GM21576 (cell line): ENCODE data around the gene HIGD1C.
A peak's percentile ranks its signal among the peaks of the same experiment; 100 is the strongest.
"Not testable (repeated sequence)": the region's sequence is repeated elsewhere in the genome, so short reads cannot be mapped to it uniquely, and the experiment has no call there.

Experiments
- ATAC-seq: cut with Tn5 transposase; IDR thresholded peaks from one replicate; pipeline ENCODE4 v1.9.1; 2021; ENCODE audit warnings: mild to moderate bottlenecking, moderate library complexity; ENCODE audit not compliant: unreplicated experiment

HIGD1C gene

DNA sequence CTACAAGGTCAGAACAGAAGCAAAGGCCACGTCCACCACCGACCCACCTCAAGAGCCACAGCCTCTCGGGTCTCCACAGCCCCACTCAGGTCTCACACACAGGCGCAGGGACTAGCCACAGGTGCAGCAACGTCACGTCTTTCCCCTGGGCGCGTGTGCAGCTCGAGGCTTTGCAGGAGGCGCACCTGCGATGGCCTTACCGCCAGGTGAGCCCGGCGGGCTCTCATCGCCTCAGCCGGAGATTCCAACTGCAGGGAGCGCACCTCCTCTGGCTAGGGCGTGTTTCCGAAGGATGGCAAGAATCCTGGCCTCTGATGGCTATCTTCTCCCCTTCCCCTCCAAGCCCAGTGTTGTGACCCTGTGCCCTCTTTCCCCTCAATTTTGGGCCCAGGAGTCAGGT lies at the start of gene HIGD1C:
HIGD1C (plus strand) TSS at position 35 of the 400 bp plus-strand sequence. CDS start 1,455 bp downstream, outside the sequence.
- ATAC-seq: no peak

DNA sequence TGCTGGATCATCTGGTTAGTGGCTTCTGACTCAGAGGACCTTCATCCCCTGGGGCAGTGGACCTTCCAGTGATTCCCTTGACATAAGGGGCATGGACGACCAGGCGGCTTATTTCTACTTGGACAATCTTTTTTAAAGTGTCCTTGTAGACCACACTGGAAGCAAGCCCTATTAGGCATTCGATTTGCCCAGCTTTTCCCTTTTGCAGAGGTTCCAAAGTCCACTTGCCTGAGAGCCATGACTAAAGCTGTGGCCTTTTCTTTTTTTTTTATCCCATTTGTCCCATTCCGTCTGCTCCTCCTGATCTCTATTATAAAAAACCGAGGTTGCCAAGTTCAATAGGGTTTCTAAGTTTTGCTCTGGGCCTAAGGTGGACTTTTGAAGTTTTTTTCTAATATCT lies 43.9 kb upstream of the HIGD1C start:
- not testable (repeated sequence) for ATAC-seq

DNA sequence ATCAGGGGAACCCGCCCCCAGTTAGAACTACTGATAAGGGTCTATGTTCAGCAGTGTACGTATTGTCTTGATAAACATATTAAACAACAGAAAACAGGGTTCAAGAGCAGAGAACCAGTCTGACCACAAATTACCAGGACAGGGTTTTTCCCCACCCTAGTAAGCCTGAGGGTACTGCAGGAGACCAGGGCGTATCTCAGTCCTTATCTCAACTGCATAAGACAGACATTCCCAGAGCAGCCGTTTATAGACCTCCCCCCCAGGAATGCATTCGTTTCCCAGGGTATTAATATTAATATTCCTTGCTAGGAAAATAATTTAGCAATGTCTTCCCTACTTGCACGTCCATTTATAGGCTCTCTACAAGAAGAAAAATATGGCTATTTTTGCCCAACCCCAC lies 40.0 kb upstream of the HIGD1C start:
- not testable (repeated sequence) for ATAC-seq

DNA sequence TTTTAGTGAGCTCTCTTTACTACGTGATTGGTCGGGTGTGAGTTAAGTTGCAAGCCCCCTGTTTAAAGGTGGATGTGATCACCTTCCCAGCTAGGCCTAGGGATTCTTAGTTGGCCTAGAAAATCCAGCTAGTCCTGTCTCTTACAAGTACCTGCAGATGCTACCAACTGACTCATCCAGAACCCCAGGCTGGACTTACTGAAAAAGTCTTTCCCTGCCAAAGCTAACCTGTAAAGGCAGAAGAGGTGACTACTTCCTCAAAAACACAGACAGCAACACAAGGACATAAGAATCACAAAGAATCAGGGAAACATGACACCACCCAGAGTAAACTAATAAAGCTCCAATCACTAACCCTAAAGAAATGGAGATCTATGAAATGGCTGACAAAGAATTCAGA lies 39.1 kb upstream of the HIGD1C start:
- ATAC-seq: no peak

DNA sequence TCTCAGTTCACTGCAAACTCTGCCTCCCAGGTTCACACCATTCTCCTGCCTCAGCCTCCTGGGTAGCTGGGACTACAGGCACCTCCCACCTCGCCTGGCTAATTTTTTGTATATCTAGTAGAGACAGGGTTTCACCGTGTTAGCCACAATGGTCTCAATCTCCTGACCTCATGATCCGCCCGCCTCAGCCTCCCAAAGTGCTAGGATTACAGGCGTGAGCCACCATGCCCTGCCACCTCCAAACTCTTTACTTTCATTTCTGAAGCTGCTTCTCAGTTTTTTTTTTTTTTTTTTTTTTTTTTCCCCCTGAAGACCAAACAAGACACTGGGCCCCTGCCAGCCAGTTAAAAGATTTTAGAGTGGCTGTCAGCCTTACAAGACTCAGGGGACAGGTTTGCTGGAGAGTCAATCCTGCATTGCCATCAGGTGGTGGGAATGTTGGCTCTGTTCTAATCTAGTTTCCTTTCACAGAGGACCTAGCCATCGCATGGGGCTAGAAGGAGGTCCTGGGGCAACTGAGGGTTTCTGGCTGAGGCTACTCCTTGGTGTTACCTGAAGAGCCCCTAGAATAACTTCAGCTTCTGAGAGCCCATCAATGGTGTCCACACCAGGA lies 37.4 kb upstream of the HIGD1C start:
- ATAC-seq: no peak

DNA sequence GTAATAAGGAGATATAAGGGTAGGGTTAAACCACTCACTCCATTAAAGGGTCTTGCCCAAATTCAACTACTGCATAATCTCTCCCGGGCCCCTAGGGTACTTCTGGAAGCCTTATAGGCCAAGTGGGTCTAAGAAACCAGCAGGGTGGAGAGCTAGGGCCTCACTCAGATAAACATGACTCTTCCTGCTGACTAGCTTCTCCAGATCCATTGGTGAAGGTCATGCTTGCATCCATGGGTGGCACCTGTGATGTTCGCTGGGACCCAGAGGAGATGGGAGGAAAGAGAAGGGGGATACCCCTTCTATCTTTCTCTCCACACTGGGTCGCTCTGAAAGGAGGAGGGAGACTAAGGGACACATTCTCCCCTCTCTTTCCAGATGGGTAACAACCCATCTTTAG lies 36.1 kb upstream of the HIGD1C start:
- no peak for ATAC-seq

DNA sequence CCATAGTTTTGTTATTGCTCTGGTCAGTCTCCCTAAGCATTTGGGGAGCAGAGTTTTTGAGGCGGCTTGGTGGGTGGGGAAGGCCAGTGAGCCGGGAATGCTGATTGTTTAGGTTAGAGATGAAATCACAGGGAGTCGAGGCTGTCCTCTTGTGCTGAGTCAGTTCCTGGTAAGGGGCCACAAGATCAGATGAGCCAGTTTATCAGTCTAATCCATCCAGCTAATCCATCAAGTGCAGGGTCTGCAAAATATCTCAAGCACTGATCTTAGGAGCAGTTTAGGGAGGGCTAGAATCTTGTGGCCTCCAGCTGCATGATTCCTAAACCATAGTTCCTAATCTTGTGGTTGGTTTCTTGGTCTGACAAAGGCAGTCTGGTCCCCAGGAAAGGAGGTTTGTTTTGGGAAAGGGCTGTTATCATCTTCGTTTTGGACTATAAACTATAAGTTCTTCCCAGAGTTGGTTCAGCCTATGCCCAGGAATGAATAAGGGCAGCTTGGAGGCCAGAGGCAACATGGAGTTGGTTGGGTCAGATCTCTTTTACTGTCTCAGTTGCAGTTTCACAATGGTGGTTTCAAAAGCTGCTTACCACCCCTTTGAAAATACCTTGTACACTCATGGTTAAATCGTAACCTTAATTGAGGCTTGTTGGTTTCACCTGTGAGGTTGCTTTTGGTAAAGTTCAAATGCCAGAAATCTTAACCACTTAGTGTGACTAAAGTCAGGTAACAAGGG lies 33.6 kb upstream of the HIGD1C start:
- no peak for ATAC-seq

DNA sequence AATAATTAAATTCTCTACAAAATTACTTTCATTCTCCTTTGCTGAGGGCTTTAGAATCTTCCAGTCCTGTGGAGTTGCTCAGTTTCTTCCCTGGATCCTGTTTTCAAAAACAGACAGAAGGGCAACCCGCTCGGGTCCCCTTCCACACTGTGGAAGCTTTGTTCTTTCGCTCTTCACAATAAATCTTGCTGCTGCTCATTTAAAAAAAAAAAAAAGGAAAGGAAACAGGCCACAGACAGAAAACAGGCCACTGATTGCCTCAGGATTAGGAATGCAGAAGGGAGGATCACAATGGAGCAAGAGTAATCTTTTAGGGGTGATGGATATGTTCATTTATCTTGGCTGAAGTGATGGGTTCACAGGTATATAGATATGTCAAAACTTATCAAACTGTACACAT lies 29.5 kb upstream of the HIGD1C start:
- ATAC-seq: no peak

DNA sequence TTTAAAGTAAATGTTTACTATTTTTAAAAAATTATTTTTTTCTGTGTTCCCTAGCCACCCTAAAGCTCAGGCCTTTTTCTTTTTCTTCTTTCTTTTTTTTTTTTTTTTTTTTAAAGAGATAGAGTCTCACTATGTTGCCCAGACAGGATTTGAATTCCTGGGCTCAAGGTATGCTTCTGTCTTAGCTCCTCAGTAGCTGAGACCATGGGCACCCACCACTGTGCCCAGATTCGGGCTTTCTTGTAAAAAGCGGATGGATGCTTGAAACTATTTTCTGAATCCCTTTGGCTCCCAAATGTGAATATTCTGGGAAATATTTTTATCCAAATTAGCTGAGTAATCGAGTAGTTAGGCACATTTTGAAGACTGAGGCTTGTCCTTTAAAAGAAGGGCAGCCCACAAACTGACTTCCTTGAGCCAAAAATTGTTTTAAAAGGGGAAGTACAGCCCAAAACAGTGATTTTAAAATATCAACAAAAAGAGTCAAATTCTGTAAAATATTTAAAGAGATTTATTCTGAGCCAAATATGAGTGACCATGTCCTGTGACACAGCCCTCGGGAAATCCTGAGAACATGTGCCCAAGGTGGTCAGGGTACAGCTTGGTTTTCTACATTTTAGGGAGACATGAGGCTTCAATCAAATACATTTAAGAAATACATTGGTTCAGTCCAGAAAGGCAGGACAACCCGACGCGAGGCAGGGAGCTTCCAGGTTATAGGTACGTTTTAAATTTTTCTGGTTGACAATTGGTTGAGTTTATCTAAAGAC lies 28.8 kb upstream of the HIGD1C start:
- ATAC-seq: no peak

DNA sequence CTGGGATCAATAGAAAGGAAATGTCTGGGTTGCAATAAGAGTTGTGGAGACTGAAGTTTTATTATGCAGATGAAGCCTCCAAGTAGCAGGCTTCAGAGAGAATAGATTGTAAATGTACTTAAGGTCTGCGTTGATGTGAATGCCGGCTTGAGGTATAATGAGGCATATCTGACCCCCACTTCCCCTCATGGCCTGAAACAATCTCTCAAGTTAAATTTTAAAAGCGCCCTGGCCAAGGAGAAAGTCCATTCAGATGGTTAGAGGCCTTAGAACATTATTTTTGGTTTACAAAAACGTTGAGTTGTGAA lies 28.3 kb upstream of the HIGD1C start:
- ATAC-seq: no peak

DNA sequence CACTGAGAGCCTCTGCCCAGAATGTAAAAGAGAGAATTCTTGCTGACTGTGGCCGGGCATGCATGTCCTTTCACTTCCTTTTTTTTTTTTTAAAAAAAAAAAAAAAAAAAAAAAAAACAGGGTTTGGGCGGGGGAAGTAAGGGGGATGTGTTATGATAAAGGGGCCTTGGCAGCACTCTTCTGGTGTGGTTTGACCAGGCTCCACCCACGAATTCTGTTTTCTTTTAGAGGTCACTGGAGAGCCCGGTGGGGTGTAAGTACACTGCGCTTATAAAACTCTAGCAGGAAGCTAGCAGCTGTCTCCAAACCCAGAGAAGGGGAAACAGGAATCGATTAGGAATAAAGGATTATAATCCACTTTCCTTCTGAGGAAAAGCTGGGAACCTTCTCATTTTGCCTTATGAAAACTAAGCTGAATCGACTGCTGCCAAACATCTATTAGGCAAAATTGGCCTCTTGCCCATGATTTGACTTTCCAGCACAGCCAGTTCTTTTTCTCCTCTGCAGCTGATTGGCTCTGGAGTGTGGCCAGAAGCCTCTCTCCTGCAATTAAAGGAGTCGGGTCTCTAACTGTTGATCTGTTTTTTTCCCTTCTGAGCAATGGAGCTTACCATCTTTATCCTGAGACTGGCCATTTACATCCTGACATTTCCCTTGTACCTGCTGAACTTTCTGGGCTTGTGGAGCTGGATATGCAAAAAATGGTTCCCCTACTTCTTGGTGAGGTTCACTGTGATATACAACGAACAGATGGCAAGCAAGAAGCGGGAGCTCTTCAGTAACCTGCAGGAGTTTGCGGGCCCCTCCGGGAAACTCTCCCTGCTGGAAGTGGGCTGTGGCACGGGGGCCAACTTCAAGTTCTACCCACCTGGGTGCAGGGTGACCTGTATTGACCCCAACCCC lies 27.7 kb upstream of the HIGD1C start:
- ATAC-seq: peak; percentile 87

DNA sequence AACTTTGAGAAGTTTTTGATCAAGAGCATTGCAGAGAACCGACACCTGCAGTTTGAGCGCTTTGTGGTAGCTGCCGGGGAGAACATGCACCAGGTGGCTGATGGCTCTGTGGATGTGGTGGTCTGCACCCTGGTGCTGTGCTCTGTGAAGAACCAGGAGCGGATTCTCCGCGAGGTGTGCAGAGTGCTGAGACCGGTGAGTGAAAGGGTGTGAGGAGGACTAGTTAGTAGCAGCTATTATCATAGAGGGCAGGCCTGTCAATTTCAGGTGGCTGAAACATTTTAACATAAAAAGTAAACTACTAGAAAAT lies 27.0 kb upstream of the HIGD1C start:
- no peak for ATAC-seq

DNA sequence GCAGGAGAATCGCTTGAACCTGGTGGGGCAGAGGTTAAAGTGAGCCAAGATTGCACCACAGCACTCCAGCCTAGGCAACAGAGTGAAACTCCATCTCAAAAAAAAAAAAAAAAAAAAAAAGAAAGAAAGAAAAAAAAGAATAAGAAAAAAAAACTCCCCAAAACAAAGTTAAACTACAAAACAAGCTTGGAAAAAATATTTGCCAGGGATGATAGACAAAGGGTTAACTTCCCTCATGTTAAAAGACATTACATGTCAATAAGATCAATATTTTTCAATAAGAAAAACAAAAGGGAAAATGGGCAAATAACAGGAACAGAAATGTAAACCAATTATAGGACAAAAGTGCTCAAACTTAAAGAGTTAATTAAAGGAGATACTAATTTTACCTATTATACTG lies 26.4 kb upstream of the HIGD1C start:
- ATAC-seq: no peak

DNA sequence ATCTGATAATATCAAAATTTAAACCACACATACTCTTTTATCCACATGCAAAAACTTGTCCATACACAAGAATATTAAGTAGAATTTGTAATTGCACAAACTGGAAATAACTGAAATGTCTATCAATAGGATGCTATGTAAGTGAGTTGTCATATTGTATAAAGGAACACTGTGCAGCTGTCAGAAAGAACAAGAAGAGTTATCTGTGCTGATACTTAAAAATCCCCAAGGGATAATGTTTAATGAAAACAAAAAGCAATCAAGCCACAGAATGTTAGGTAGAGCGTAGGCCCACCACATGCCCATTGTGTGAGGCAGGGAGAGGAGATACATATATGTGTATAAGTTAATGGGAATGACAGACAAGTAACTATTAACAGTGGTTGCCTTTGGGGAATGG lies 25.9 kb upstream of the HIGD1C start:
- ATAC-seq: no peak

DNA sequence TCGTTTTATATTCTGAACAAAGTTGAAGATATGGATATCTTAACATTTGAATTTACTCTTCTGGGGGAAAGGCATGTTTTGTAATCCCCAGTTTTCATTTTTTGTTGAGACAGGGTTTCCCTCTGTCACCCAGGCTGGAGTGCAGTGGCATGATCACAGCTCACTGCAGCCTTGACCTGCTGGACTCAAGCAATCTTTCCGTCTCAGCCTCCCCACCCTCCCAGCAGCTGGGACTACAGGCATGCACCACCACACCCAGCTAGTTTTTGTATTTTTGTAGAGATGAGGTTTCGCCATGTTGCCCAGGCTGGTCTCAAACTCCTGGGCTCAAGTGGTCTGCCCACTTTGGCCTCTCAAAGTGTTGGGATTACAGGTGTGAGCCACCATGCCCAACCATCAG lies 25.4 kb upstream of the HIGD1C start:
- not testable (repeated sequence) for ATAC-seq

DNA sequence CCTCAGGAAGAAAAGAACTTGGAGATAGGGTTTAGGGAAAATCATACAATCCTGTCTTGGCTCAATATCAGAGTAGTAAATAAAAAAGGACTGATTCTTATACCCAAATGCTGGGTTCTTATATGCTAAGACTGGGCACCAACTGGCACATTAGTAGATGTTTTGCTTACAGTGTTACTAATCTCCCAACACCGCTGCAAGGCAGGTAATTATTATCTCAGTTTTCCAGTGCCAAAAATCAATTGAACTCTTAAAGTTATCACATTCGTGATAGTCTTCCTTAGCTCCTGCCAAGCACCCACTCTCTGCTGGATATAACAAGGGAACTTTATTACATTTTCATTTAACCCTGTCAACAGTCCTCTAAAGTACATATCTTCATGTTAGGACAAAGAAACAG lies 25.0 kb upstream of the HIGD1C start:
- ATAC-seq: no peak

DNA sequence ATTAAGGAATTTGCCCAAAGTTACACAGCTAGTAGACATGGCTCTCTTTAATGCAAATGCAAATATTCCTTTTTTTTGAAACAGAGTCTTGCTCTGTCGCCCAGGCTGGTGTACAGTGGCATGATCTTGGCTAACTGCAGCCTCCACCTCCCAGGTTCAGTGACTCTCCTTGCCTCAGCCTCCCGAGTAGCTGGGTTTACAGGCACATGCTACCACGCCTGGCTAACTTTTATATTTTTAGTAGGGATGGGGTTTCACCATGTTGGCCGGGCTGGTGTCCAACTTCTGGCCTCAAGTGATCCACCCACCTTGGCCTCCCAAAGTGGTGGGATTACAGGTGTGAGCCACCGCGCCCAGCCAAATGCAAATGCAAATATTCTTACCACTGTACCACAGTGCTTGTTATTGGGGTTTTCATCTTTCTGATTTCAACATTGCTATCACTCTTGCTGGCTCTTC lies 24.5 kb upstream of the HIGD1C start:
- ATAC-seq: no peak

DNA sequence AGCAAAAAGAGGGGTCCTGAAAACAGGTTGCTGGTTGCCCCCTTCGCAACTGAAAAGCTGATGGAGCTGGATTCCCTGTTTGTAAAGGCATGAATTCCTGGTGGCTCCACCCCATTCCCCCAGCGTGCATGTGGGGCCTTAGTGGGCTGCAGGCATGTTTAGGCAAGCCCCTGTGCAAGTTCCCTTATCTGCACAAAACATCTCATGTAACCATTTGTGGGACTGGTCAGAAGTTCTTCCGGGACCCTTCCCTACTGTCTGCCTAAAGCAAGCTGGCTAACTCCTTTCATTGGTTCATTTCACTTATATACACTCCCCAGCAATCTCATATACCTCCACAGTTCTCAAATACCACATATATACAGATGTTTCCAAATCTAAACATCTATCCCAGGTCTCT lies 24.0 kb upstream of the HIGD1C start:
- ATAC-seq: no peak

DNA sequence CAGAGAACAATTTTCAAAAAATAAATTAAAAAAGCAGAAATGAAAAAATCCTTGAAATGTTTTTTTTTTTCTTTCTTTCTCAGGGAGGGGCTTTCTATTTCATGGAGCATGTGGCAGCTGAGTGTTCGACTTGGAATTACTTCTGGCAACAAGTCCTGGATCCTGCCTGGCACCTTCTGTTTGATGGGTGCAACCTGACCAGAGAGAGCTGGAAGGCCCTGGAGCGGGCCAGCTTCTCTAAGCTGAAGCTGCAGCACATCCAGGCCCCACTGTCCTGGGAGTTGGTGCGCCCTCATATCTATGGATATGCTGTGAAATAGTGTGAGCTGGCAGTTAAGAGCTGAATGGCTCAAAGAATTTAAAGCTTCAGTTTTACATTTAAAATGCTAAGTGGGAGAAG lies 22.5 kb upstream of the HIGD1C start:
- no peak for ATAC-seq

DNA sequence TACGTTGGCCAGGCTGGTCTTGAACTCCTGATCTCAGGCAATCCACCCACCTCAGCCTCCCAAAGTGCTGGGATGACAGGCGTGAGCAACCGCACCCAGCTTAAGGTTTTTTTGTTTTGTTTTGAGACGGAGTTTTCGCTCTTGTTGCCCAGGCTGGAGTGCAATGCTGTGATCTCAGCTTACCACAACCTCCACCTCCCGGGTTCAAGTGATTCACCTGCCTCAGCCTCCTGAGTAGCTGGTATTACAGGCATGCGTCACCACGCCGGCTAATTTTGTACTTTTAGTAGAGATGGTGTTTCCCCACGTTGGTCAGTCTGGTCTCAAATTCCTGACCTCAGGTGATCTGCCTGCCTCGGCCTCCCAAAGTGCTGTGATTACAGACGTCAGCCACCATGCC lies 21.9 kb upstream of the HIGD1C start:
- not testable (repeated sequence) for ATAC-seq

DNA sequence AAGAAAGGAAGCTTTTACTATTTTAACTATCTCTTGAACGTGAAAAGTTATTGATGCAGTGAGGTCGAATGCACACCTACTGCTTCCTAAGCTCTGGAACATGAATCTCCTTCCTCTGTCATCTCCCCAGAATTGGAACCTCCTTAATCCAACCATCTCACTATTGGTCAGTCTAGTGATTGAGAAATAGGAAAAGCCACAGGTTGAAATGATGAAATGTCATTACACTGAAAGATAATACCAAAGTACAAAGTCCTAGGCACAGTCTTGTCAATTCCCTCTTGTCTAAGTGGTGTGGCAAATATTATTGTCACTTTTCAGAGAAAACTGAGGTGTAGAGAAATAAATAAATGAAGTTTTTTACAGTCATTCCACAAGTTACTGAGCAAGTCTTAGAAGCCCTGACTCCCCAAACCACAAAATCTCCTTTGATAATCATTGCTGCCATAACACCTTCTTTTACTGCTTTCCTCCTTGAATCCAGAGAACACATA lies 19.5 kb upstream of the HIGD1C start:
- no peak for ATAC-seq
